GM10266 (cell line): ENCODE measurements around the gene NT5DC1.

Experiments used
- DNase-seq: peaks from one replicate; pipeline ENCODE4 v3.0.0; 2012; ENCODE audit errors: extremely low spot score
- CTCF ChIP-seq: IDR thresholded peaks from 2 replicates; pipeline ENCODE4 v1.5.1; 2012; ENCODE audit warnings: mild to moderate bottlenecking, low read depth; ENCODE audit not compliant: control insufficient read depth, insufficient read depth; ENCODE audit errors: missing control alignments

NT5DC1 gene

GRCh38 chr6:116136933-116137340 is 36.3 kb downstream of the NT5DC1 start:
- TF ChIP-seq CTCF: no peak
- no peak for DNase-seq

- no peak for DNase-seq
- no peak for TF ChIP-seq CTCF
These were observed 39.3 kb downstream of the NT5DC1 start for GRCh38 chr6:116139917-116140316.

- TF ChIP-seq CTCF: no peak
- no peak for DNase-seq
These were observed 44.0 kb downstream of the NT5DC1 start for GRCh38 chr6:116144605-116145004.

- DNase-seq: no peak
- no peak for TF ChIP-seq CTCF
These were observed 45.4 kb downstream of the NT5DC1 start for GRCh38 chr6:116145803-116146675.

- no peak for DNase-seq
- TF ChIP-seq CTCF: no peak
These were observed 52.0 kb downstream of the NT5DC1 start for GRCh38 chr6:116152620-116153019.

GRCh38 chr6:116154887-116155286 is 54.2 kb downstream of the NT5DC1 start:
- TF ChIP-seq CTCF: no peak
- DNase-seq: no peak
